AG09309 (cell line): Measurements from ENCODE around the gene ZBTB32.

ENCODE experiments used
- DNase-seq: peaks from one replicate; pipeline ENCODE4 v3.0.0-alpha.2; 2010; ENCODE audit warnings: low read depth
- H3K4me3 ChIP-seq: 2 replicates; pipeline ENCODE4 v1.5.1; 2011; ENCODE audit warnings: mild to moderate bottlenecking, low read depth, low read length, moderate library complexity; ENCODE audit not compliant: control insufficient read depth
- TF ChIP-seq, protein P1 (sequence below): IDR thresholded peaks from 2 replicates; pipeline ENCODE4 v1.5.1; 2011; ENCODE audit warnings: mild to moderate bottlenecking, low read depth, low read length, inconsistent platforms; ENCODE audit not compliant: insufficient read depth, control insufficient read depth; ENCODE audit errors: missing control alignments

The ZBTB32 gene

GRCh38 chr19:35715981-35716800, 11.8 kb downstream of the ZBTB32 start:
- DNase-seq = no peak
- TF ChIP-seq, protein P1, sequence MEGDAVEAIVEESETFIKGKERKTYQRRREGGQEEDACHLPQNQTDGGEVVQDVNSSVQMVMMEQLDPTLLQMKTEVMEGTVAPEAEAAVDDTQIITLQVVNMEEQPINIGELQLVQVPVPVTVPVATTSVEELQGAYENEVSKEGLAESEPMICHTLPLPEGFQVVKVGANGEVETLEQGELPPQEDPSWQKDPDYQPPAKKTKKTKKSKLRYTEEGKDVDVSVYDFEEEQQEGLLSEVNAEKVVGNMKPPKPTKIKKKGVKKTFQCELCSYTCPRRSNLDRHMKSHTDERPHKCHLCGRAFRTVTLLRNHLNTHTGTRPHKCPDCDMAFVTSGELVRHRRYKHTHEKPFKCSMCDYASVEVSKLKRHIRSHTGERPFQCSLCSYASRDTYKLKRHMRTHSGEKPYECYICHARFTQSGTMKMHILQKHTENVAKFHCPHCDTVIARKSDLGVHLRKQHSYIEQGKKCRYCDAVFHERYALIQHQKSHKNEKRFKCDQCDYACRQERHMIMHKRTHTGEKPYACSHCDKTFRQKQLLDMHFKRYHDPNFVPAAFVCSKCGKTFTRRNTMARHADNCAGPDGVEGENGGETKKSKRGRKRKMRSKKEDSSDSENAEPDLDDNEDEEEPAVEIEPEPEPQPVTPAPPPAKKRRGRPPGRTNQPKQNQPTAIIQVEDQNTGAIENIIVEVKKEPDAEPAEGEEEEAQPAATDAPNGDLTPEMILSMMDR = no peak
- peak overlapping the region; percentile 94 for H3K4me3 ChIP-seq

DNA sequence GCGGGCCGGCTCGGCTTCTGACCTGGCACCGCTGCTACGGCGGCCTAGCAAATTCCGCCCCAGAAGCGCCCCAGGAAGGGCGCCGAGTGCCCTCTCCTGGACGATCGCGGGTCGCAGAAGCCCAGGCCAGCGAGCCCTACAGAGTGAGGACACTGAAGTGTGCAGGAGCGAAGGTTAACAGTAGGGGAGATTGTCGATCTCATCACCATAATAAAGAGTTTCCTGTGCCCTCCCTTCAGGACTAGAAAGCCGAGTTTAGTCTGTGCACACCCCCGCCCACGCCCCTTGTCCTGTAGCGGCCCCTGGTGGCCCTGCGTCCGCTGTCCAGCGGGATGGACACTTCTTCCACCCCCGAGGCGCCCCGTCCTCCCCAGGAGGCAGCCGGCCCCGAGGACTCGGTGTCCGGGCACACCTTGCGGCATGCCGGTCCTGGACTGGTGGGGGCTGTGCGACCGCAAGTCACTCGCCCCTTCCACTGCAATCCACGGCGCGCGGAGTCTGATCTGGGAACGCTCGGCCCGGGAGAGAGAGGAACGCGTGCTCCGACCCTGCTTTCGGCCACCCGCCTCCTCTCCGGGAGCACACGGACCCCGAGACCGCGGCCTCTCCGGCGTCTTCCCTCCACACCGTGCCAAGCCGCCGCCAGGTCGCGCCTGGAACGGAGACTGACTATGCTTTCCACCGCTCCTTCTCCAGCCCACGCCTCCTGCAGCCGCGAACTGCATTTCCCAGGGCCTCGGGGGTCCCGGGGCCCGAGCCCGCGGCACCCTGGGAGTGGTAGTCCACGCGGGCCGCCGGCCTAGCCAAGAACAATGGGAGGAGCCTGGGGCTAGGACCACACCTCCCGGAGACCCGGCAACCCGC, 12.7 kb downstream of the ZBTB32 start:
- peak overlapping the region; percentile 94 for H3K4me3 ChIP-seq
- TF ChIP-seq, protein P1 = peak; percentile 91
- DNase-seq = peak; percentile 33

- H3K4me3 ChIP-seq = peak within 1 kb of the TSS; percentile 94
- TF ChIP-seq, protein P1 = no peak
- peak; percentile 71 for DNase-seq
Measured at GRCh38 chr19:35717665-35718344, 13.4 kb downstream of the ZBTB32 start, which contains the start of gene KMT2B. Gene KMT2B, plus strand, starts transcription at chr19:35718003. Its CDS starts 16 bp downstream, at chr19:35718019.

DNA sequence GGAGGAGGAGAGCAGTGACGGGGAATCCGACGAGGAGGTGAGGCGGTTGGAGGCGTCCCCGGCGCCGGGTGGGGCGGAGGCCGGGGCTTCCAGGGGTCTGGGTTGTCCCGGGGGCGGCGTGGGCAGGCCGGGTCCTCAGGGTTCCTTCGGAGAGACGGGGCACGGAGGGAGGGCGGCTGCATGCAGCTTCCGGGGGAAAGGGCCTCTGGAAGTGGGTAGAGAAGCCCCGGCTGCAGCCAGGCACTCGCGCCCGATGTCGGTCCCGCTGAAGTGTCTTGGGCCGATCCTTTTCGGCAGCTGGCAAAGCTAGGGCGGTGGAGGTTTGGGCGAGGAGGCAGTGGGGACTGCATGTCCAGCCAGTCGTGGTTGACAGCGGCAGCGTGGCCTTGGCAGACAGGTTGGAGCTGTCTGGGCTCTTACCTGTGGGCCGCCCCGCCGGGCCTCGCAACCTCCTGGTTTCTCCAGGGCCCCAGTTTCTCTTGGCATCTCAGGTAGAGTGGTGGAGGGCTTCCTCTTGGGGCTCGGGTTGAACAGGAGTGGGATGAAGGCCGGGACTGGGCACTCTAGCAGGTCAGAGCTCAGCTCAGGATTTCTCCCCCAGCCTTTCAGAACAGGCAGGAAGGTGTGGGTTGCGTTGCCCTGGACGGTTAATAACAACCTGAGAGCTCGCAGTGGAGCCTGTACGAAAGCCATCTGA, 14.1 kb downstream of the ZBTB32 start:
- peak overlapping the region; percentile 64 for H3K4me3 ChIP-seq
- TF ChIP-seq, protein P1 = no peak
- no peak for DNase-seq

GRCh38 chr19:35719402-35720162, 15.2 kb downstream of the ZBTB32 start:
- DNase-seq = no peak
- H3K4me3 ChIP-seq = peak overlapping the region; percentile 64
- TF ChIP-seq, protein P1 = no peak
